GM23248 (cell line): Measurements from ENCODE around the gene DNAI7.

Experiments
- EZH2 ChIP-seq: fragments of 200-600 bp; sonication (generic); IDR thresholded peaks from 2 replicates; pipeline ENCODE4 v1.6.1; 2018; ENCODE audit warnings: antibody characterized with exemption, mild to moderate bottlenecking; ENCODE audit not compliant: insufficient read depth, poor library complexity, severe bottlenecking
- EZH2phosphoT487 ChIP-seq: fragments of 200-600 bp; sonication (generic); IDR thresholded peaks from 2 replicates; pipeline ENCODE4 v1.6.1; 2018; ENCODE audit warnings: antibody characterized with exemption, moderate library complexity, mild to moderate bottlenecking, low read depth; ENCODE audit not compliant: insufficient read depth

DNA sequence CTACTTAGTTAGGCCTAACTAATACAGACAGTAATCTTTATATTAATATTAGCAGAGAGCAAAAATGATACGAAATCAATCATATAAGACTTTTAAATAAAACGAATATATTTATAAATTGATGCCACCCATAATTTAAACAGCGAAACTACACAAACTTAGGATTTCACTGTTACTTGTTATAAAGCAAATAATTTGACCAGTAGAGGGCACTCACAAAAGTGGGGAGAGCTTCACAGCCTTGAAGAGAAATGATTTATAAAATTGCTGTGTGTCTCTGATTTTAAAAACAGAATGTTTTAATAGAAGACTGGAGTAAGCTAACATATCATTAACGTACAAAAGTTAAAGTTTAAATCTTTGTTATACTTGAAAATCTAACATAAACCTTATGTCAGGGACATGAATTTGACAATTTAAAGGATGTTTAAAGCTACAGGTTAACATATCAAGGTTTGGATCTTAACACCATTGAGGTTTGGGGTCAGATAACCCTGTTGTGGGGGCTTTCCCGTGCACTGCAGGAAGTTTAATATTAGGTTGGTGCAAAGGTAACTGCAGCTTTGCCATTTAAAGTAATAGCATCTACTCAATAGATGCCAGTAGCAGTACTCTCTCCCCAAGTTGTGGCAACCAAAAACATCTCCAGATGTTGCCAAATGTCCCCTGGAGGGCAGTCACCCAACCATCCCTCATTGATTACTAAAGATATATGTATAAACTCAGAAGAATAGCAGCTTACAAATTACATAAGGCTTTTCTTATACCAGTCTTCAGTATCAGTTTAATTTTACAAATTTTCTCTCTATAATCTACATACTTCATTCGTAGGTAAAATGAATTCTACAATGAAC lies 46.4 kb upstream of the DNAI7 start:
- no peak for TF ChIP-seq EZH2
- no peak for TF ChIP-seq EZH2phosphoT487
